ENCODE measurements around the gene SLC4A9.
A peak's percentile ranks its signal among the peaks of the same experiment; 100 is the strongest.

SLC4A9 gene, protein sequence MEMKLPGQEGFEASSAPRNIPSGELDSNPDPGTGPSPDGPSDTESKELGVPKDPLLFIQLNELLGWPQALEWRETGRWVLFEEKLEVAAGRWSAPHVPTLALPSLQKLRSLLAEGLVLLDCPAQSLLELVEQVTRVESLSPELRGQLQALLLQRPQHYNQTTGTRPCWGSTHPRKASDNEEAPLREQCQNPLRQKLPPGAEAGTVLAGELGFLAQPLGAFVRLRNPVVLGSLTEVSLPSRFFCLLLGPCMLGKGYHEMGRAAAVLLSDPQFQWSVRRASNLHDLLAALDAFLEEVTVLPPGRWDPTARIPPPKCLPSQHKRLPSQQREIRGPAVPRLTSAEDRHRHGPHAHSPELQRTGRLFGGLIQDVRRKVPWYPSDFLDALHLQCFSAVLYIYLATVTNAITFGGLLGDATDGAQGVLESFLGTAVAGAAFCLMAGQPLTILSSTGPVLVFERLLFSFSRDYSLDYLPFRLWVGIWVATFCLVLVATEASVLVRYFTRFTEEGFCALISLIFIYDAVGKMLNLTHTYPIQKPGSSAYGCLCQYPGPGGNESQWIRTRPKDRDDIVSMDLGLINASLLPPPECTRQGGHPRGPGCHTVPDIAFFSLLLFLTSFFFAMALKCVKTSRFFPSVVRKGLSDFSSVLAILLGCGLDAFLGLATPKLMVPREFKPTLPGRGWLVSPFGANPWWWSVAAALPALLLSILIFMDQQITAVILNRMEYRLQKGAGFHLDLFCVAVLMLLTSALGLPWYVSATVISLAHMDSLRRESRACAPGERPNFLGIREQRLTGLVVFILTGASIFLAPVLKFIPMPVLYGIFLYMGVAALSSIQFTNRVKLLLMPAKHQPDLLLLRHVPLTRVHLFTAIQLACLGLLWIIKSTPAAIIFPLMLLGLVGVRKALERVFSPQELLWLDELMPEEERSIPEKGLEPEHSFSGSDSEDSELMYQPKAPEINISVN

DNA sequence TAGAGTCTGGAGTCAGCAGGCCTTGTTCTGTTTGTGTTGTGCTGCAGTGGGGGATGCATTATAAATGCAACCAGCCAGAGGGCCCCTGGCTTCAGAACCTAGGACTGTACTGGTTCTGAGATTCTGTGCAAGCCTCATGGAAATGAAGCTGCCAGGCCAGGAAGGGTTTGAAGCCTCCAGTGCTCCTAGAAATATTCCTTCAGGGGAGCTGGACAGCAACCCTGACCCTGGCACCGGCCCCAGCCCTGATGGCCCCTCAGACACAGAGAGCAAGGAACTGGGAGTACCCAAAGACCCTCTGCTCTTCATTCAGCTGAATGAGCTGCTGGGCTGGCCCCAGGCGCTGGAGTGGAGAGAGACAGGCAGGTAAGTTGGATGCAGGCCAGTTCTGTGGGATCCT lies at the start of gene SLC4A9:
Gene SLC4A9 (plus strand): TSS at position 94 of the 400 bp plus-strand sequence. CDS start 43 bp downstream, at position 137.
- no peak within 1 kb of the TSS for H3K4me3 Mint-ChIP-seq
- no peaks in the 10 kb centered on the region for H3K27me3 Mint-ChIP-seq (ENCODE audit: low read depth)
- peaks cover 5% of the 10 kb centered on the region for H3K4me1 Mint-ChIP-seq
- no peak within 1 kb of the TSS for H3K27ac Mint-ChIP-seq
- TF ChIP-seq, protein P1, sequence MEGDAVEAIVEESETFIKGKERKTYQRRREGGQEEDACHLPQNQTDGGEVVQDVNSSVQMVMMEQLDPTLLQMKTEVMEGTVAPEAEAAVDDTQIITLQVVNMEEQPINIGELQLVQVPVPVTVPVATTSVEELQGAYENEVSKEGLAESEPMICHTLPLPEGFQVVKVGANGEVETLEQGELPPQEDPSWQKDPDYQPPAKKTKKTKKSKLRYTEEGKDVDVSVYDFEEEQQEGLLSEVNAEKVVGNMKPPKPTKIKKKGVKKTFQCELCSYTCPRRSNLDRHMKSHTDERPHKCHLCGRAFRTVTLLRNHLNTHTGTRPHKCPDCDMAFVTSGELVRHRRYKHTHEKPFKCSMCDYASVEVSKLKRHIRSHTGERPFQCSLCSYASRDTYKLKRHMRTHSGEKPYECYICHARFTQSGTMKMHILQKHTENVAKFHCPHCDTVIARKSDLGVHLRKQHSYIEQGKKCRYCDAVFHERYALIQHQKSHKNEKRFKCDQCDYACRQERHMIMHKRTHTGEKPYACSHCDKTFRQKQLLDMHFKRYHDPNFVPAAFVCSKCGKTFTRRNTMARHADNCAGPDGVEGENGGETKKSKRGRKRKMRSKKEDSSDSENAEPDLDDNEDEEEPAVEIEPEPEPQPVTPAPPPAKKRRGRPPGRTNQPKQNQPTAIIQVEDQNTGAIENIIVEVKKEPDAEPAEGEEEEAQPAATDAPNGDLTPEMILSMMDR (IDR thresholded peaks at IDR 0.05; ENCODE audit: unreplicated experiment in 3 of 3): no peak
- H3K9me3 Mint-ChIP-seq: no peaks in the 10 kb centered on the region
- H3K36me3 Mint-ChIP-seq (ENCODE audit: low read depth): no peaks in the 10 kb centered on the region

DNA sequence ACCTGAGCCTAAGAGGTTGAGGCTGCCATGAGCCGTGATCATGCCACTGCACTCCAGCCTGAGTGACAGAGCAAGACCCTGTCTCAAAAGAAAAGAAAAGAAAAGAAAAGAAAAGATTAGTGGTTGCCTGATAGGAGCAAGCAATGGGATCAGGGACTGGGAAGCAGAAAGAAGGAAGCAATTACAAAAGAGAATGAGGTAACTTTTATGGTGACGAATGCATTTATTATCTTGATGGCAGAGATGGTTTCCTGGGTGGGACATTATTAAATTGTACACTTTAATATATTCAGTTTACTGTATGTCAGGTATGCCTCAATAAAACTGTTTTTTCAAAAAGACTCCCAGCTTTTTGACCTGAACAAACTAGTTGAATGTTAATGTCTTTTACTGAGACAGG lies 49.6 kb upstream of the SLC4A9 start:
- H3K9me3 Mint-ChIP-seq: no peaks in the 10 kb centered on the region
- H3K4me3 Mint-ChIP-seq: no peak overlapping the region
- no peak overlapping the region for H3K27ac Mint-ChIP-seq
- TF ChIP-seq, protein P1 (IDR thresholded peaks at IDR 0.05; ENCODE audit: unreplicated experiment in 3 of 3): no peak
- no peaks in the 10 kb centered on the region for H3K36me3 Mint-ChIP-seq (ENCODE audit: low read depth)
- peaks cover 27% of the 10 kb centered on the region for H3K4me1 Mint-ChIP-seq
- peaks cover 11% of the 10 kb centered on the region for H3K27me3 Mint-ChIP-seq (ENCODE audit: low read depth)

DNA sequence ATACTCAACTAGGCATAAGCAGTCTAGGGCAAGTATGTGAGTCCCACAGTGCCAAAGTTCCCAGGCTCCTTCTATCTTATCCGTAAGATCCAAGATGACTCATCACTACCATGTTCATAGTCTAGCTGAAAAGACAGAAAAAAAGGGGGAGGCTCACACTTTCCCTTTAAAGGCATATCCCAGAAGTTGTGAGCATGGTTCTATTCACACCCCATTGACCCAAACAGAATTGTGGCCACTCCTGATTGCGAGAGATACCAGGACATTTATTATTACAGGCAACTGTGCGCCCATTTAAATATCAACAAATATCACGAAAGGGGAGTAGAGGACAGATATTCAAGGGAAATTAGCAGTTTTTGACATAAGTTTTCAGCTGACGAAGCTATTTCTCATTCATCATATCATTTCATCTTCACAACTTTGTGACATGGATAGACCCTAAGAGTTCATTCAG lies 49.0 kb upstream of the SLC4A9 start:
- peaks cover 27% of the 10 kb centered on the region for H3K4me1 Mint-ChIP-seq
- H3K9me3 Mint-ChIP-seq: no peaks in the 10 kb centered on the region
- TF ChIP-seq, protein P1 (IDR thresholded peaks at IDR 0.05; ENCODE audit: unreplicated experiment in 3 of 3): no peak
- peaks cover 7% of the 10 kb centered on the region for H3K27me3 Mint-ChIP-seq (ENCODE audit: low read depth)
- no peaks in the 10 kb centered on the region for H3K36me3 Mint-ChIP-seq (ENCODE audit: low read depth)
- H3K27ac Mint-ChIP-seq: peak overlapping the region in 2 of 3 experiments; percentile 28 to 52
- H3K4me3 Mint-ChIP-seq: no peak overlapping the region

DNA sequence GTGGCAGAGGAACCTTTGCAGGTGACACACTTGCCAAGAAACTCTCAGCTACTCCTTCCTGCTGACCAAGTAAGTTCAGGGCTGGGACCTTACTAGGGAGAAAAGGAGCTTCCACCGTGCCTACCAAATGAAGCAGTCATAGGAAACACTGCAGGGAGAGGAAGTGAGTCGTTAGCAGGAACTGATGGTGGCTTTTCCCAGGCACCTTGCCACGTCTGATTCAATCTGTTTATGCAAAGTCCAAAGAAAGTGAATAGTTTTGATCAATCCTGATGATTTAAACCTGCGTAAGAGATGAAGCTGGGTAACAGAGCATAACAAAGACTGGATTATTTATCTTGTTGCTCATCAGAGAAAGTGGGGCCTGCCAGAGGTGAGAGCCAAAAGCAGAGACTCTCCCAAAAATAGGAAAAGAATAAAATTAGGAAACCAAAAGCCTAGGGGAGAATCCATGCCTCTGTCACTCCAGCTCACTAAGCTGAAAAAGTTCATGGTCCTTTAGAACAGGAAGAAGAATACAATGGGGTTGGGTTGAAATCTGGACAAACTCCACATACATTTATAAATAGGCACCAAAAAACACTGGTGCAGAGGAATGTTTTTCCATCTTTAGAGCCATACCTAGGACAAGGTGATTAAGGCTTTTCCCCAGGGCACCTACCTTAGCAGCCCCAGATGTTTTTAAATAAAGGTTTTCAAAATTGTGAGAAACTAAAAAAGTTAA lies 47.8 kb upstream of the SLC4A9 start:
- peak overlapping the region in 2 of 3 experiments; percentile 10 to 52 for H3K27ac Mint-ChIP-seq

DNA sequence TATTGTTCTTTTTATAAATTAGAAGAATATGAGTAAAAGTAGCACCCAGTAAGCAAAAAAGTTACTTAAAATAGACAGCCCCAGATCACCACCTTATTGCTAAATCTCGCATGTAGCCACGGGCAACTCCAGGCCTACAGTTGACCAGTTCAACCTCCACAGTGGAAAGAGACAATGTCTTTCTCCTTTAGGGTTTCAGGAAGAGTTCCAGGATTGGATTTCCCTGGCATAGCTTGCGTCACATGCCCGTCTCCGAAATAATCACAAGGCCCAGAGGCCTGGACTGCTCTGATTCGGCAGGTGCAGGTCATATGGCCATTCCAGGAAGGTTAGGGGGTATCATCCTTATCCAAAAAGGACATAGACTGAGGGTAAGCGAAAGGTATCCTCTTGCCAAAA lies 47.2 kb upstream of the SLC4A9 start:
- Mint-ChIP-seq H3K36me3 (ENCODE audit: low read depth) (no peaks in the 10 kb centered on the region), H3K4me3 (no peak overlapping the region), H3K4me1 (peaks cover 27% of the 10 kb centered on the region), H3K27ac (no peak overlapping the region), H3K9me3 (no peaks in the 10 kb centered on the region), H3K27me3 (ENCODE audit: low read depth) (peaks cover 4% of the 10 kb centered on the region)
- TF ChIP-seq, protein P1 (IDR thresholded peaks at IDR 0.05; ENCODE audit: unreplicated experiment in 3 of 3): no peak

More for the DNA sequence above, 47.8 kb upstream of the SLC4A9 start:
- TF ChIP-seq, protein P1 (IDR thresholded peaks at IDR 0.05; ENCODE audit: unreplicated experiment in 3 of 3): no peak
- Mint-ChIP-seq H3K4me1 (peaks cover 27% of the 10 kb centered on the region), H3K36me3 (ENCODE audit: low read depth) (no peaks in the 10 kb centered on the region), H3K4me3 (no peak overlapping the region), H3K27me3 (ENCODE audit: low read depth) (peaks cover 4% of the 10 kb centered on the region), H3K9me3 (no peaks in the 10 kb centered on the region)
